GM19455 (cell line): ENCODE data around the gene GTF3C1.

Experiments used
- ATAC-seq: cut with Tn5 transposase; IDR thresholded peaks from one replicate; pipeline ENCODE4 v1.9.1; 2021; ENCODE audit not compliant: unreplicated experiment

The GTF3C1 gene

DNA sequence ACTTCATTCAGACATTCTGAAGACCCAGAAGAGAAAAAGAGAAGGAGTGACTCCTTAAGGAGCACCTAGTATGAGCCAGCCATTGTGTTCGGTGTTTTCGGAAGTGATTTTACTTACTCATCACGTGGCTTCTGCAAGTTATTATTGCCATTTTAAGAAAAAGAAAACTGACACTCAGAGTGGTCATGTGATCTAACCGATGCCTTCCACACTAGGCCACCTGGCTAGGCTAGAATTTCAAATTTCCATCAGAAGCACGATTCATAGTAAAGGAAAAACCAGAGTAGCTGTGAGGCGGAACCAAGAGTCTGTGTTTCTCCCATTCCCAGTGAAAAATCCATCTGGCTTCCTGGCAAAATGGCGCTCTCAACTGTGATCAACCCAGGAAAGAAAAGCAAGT lies 32.0 kb downstream of the GTF3C1 start:
- no peak for ATAC-seq

DNA sequence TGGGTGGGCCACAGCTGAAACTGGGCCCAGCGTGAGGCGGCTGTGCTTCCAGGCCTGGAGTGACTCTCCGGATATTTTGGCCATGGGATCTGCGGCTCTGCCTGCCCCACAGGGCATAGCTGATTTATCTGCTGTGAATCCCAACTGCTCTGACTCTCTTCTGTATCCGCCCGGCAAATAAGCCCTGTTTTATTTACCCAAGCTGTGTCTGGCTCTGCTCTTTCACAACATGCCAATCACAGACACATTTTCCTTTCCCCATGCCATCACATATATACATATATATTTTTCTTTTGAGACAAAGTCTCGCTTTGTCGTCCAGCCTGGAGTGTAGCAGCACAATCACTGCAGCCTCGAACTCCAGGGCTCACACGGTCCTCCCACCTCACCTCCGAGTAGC lies 33.3 kb downstream of the GTF3C1 start:
- ATAC-seq: no peak

DNA sequence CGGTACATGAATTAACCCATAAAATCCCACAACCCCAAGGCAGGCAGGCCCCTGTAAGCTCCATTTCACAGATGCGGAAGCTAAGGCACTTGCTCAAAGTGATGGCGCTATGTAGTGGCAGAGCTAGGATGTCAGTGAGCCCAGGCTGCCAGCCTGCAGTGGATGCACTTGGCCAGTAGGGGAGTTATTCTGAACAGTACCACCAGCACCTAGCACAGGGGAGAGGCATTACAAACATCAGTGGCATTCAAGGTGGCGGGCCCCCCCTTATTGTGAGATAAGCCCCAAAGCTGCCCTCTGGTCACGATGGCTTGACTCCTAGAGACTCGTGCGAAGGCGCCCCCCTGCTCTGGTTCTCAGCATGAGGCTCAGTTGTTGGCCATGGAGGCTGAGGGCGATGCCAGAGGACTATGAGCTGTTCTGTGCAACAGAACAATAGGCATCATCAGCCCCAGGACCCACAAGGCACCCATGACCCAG lies 33.8 kb downstream of the GTF3C1 start:
- ATAC-seq: no peak

GRCh38 chr16:27514806-27515205 lies 34.9 kb downstream of the GTF3C1 start:
- ATAC-seq: no peak

DNA sequence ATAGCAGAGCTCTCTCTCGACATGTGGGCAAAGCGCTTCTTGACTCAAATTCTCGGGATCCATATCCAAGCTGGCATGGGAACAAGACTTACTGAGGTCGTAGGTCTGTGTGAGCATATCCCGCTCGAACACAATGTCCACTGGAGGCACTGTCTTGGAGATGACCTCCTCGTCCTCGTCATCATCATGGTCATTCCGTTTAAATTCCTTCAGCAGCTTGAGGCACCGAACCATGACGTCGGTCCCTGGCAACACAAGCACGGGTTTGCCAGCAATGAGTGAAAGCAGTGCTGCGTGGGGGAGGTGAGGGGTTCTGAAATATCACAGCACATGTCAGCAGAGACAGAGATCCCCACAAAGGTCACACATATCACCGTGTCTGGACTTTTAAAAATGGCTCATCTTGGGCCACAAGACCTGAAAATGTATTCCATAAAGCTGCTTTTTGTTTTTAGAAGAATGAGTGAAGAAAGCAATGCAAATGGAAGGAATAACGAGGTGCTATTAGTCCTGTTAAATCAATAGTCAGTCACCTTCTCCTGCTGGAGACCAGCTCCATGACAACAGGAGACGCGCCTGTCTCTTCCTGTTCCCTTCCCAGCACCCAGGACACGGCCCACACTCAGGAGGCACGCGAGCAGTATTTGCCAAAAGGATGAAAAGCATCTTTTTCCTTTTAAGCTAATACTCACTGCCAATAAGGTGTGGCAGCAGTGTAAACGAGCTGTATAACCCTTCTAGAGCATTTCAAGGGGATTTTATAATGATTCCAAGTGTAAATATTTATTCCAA lies 37.9 kb downstream of the GTF3C1 start:
- ATAC-seq: no peak

- no peak for ATAC-seq
Observed at GRCh38 chr16:27508476-27508875, 41.2 kb downstream of the GTF3C1 start.

- no peak for ATAC-seq
Observed at GRCh38 chr16:27506771-27507170, 42.9 kb downstream of the GTF3C1 start.

DNA sequence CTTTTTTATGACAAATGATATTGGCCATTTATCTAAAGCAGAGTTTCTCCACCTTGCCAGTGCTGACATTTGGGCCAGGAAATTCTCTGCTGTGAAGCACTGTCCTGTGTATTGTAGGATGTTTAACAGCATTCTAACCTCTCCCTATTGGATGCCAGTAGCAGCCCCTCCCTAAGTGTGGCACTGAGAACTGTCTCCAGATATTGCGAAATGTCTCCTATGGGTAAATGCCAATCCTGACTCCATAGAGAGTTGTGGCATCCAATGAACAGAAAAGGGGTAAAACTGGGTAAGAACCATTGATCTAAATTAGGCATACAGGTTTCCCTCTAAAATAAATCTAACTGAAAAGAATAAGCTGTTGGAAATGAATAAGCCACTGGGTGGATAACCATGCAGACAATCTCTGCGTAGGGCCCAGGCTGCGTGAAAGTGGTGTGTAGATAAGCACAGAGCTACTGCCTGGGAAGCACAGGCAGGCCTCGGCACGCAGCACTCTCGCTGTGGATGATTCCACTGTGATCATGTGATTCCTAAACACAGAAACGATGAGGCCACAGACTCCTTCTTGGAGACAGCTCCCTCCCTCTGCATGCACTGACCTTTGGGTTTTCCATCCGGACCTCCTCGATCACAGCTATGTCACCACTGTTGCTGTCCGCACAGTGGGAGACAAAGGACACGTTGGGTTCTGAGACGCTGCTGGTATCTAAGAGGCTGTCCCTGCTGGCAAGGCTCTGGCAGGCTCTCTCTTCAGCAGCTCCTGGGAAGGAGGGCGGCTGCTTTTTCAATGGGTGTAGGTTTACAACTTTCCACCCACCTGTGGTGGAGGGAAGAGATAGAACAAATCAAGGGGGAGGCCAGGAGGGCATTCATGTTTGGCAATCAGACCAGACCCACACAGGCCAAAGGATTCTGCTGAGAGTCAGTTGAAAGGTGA lies 44.1 kb downstream of the GTF3C1 start:
- no peak for ATAC-seq

- no peak for ATAC-seq
Observed at GRCh38 chr16:27503662-27504061, 46.1 kb downstream of the GTF3C1 start.

DNA sequence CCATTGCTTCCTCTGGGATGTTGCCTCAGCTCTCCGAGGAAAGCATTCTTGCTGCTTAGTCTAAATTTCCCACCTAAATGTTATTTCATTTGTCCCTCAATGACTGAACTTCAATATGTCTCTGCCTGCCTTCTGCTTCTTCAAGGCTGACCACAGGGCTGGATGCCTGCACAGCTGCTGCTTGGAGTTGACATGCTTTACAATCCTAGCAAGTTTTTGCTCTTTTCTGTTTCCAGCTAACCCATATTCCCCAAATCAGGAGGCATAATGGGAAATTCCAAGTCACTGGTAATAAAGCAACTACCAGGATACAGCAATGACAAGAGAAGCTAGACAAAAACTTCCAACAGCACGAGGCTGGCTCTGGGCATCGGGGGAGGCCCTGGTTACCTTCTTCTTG lies 48.9 kb downstream of the GTF3C1 start:
- ATAC-seq: no peak

DNA sequence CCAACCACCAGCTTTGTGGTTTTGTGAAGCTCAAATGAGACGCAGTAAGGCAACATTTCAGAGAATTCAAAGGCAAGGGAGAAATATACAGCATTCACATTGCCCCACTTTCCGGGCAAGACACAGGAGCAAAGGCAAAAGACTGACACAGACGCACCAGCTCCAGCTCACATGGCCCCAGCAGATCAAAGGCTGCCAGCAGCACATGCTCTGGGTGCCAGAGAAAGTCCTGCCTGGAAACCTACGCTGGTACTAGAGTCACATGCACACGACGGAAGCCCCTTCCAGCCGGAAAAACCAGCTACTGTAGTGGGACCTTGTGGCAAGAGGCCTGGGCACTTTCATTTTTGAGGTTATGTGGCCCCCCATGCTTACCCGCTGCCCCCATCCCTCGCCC lies 50.1 kb downstream of the GTF3C1 start:
- ATAC-seq: no peak

GRCh38 chr16:27498916-27499658 lies 50.6 kb downstream of the GTF3C1 start:
- ATAC-seq: no peak

DNA sequence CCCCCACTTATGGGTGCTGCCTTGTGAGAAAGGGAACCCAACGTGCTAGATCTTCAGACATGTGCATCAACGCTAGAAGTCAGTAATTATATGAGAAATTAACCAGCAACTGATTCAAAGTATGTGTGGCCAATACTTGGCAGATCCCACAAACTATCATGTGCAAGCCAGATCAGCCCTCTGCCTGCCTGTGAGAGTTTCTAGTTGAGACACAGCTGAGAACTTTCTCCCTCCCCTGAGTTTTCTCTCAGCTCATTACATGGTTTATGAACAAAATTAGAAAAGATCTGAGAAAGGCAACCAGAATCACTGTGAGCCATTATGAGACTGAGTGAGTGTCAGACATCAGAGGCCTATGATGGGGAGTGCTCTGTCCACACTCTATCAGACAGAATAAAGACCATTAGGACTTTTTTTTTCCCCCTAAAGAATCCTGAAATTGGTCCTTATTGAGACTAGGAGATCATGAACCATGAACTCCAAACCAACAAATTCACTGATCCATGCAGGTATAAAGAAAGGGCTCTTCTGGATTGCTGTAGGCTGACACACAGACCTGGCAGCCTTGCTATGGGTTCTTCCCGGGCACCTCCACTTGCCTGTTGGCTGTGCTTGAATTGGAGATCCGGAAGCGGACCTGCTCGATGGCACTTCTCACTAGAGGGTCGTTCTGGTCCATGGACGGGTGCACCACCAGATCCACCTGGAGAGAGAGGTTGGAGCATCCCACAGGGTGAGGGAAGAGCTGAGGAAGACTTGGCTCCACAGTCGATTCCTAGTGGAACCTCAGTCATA lies 51.5 kb downstream of the GTF3C1 start:
- no peak for ATAC-seq

- no peak for ATAC-seq
Observed at GRCh38 chr16:27495191-27495590, 54.5 kb downstream of the GTF3C1 start.

DNA sequence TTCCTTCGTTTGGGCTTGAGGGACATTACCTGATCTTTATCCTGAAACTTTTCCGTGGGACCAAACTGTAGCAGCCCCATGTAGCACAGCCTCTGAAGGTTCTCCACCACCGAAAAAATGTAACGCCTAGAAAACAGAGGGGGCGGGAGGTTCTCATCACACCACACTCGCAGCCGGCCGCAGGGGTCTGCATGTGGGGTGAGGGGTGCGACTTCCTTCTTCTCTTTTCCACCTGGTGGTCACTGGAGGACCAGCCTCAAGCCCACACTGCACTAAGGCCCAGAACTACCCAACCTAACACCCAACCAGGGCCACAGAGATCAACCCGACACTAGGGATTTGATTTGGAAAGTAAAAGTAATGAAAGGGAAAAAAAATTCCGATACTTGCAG lies 57.1 kb downstream of the GTF3C1 start:
- no peak for ATAC-seq

- ATAC-seq: no peak
Observed at GRCh38 chr16:27491894-27492587, 57.7 kb downstream of the GTF3C1 start.

DNA sequence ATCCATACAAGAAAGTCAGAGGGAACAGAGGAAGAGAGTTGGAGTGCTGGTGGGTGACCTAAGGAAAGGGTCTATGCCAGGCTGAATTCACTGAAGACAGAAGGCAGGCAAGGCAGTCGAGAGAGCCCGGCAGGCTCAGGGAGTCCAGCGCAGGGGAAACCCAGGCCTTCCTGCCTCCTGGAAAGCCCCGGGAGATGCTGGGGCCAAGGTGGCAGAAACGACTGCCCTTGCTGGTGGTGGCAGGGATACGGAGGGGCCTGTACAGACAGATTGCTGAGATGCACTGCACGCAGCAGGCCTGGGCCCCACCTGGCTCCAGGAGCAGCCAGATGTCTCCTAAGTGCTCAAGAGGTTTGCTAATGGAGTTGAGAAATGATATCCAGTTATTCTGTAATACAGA lies 59.8 kb downstream of the GTF3C1 start:
- no peak for ATAC-seq

DNA sequence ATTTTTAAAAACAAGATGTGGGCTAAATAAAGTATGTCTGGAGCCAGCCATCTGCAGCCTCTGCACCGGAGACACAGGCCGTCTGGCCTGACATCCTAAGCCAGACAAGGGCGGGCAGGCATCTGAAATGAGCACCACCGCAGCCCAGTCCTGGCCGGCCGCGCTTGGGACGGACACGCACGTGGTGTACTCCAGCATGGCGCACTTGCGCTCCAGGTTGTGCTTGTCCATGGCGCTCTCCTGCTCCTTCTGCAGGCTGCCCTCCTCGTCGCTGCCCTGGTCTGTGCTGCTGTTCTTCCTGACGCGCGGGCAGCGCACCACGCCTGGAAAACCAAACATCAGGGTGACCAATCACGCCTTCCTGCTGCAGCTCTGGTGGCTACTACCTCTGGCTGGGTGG lies 60.3 kb downstream of the GTF3C1 start:
- no peak for ATAC-seq

DNA sequence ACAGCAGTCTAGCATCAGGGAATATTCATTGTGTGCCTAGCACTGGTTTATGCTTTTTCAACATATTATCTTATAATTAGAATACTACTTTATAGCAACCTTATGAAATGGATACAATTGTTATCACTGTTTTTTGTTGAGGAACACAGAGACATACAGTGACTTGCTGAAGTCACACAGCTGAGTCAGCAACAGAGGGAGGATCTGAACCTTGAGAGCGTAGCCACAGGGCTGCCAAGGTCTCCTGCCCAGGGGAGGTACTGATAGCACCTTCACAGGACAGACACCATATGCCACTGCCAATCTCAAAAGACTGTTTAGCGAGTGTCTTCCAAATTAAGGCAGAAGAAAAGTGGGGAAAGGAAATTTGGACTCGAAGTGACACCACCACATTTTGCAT lies 63.0 kb downstream of the GTF3C1 start:
- ATAC-seq: no peak

GRCh38 chr16:27486344-27486743 lies 63.4 kb downstream of the GTF3C1 start:
- no peak for ATAC-seq
